ENCODE measurements around the gene KPNA5. TPM values are rescaled to one million over a fixed set of nuclear protein-coding genes. Genes with fewer than 3 reads are reported as not detected.

The KPNA5 gene
- polyA plus RNA-seq, 1 experiment, result 1.6 TPM

DNA sequence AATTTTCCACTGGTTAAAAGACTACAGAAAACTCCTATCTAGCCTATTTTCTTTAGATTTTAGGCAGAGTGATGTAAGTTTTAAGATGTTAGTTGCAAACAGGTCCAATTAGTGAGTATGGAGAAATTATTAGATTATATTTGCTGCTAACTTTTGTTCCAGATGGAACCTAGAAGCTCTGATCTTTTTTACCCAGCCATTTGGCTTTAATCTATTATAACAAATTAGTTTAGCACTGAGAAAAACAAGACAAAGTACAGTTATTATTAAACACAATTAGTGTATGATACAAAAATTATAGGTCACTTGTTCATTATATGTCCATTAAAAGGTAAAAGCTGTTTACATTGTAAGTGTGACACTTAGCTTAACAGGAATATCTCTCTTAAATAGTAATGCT is 82.0 kb downstream of the KPNA5 start:
- H3K4me3 ChIP-seq (ENCODE audit: low read depth, low read length), result no peak overlapping the region
- TF ChIP-seq, protein P1, sequence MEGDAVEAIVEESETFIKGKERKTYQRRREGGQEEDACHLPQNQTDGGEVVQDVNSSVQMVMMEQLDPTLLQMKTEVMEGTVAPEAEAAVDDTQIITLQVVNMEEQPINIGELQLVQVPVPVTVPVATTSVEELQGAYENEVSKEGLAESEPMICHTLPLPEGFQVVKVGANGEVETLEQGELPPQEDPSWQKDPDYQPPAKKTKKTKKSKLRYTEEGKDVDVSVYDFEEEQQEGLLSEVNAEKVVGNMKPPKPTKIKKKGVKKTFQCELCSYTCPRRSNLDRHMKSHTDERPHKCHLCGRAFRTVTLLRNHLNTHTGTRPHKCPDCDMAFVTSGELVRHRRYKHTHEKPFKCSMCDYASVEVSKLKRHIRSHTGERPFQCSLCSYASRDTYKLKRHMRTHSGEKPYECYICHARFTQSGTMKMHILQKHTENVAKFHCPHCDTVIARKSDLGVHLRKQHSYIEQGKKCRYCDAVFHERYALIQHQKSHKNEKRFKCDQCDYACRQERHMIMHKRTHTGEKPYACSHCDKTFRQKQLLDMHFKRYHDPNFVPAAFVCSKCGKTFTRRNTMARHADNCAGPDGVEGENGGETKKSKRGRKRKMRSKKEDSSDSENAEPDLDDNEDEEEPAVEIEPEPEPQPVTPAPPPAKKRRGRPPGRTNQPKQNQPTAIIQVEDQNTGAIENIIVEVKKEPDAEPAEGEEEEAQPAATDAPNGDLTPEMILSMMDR (IDR thresholded peaks at IDR 0.05; ENCODE audit: insufficient read depth, low read depth, low read length), result no peak
- POLR2A ChIA-PET, result no interaction called here
- H3K36me3 ChIP-seq (ENCODE audit: control insufficient read depth, insufficient read depth, low read length), result no peaks in the 10 kb centered on the region; the same call in 1 of the 2 replicates
- CTCF ChIA-PET, result interaction anchor here (0.5 to 0.6 kb wide), 2 partner anchors 20 to 186 kb away, joined by 3 read pairs; no protein-coding TSS in a partner anchor
- H3K27me3 ChIP-seq (ENCODE audit: control insufficient read depth, insufficient read depth, low read length), result peaks cover 1% of the 10 kb centered on the region; the same call in 1 of the 2 replicates
- no peak for DNase-seq (ENCODE audit: low read depth)

DNA sequence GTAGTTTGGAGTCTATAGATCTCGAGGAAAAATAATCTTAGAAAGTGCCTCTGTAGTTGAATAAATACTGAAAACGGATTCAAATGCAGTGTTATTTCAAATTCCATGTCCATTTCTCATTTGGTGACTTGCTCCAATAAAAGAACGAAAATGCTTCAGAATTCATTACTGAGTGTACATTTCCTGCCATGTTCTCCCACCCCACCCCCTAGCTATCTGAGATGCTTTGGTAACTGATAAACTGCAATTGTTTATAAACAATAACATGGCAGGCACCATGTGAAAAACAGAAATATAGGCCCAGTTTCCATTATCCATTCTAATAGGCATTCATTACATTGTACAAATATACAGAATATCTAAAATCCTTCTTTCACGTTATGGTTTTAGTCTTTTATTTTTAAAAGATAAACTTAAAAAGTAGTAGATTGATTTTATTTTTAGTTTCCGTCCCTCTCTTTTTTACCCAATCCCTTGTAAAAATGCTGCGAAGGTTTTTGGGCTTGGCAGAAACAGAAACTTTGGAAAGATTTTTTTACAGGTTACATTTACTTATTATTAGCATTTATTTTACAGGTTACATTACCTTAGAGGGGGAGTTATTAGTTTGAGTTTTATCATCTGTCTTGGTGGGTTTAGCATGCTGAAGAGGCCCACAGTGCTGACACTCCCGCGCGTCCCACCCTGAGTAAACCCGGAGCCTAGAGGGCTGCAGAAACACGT is 83.1 kb downstream of the KPNA5 start:
- TF ChIP-seq, protein P1 (IDR thresholded peaks at IDR 0.05; ENCODE audit: insufficient read depth, low read depth, low read length), result peak; percentile 40; the same call in 1 of the 2 replicates
- Histone ChIP-seq H3K4me3 (ENCODE audit: low read depth, low read length) (peak overlapping the region; percentile 53), H3K27me3 (ENCODE audit: control insufficient read depth, insufficient read depth, low read length) (peaks cover 1% of the 10 kb centered on the region; the same call in 1 of the 2 replicates), H3K36me3 (ENCODE audit: control insufficient read depth, insufficient read depth, low read length) (no peaks in the 10 kb centered on the region; the same call in 1 of the 2 replicates)
- POLR2A ChIA-PET, result interaction anchor here (0.7 kb wide), 1 partner anchor 1043 kb away, joined by 9 read pairs; no protein-coding TSS in a partner anchor
- no peak for DNase-seq (ENCODE audit: low read depth)
- CTCF ChIA-PET, result no interaction called here

DNA sequence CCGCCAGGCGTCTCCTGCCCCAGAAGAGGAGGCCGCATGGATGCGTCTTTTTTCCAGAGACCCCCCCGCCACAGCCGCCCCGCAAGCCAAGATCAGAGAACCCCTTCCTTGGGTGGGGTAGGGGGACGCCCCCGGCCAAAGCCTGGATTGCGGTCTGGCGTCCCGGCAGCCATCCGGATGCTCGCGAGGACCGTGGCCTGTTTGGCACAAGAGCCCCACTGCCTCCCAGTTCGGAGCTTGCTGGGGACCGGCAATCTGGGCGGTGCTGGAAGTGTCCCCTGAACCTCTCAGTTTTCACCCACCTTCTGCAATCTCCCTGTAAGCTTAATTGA is 83.6 kb downstream of the KPNA5 start:
- no peak for DNase-seq (ENCODE audit: low read depth)
- Histone ChIP-seq H3K36me3 (ENCODE audit: control insufficient read depth, insufficient read depth, low read length) (no peaks in the 10 kb centered on the region; the same call in 1 of the 2 replicates), H3K4me3 (ENCODE audit: low read depth, low read length) (peak overlapping the region; percentile 53), H3K27me3 (ENCODE audit: control insufficient read depth, insufficient read depth, low read length) (peaks cover 1% of the 10 kb centered on the region; the same call in 1 of the 2 replicates)
- CTCF ChIA-PET, result no interaction called here
- TF ChIP-seq, protein P1 (IDR thresholded peaks at IDR 0.05; ENCODE audit: insufficient read depth, low read depth, low read length), result no peak; the same call in 1 of the 2 replicates
- POLR2A ChIA-PET, result no interaction called here

DNA sequence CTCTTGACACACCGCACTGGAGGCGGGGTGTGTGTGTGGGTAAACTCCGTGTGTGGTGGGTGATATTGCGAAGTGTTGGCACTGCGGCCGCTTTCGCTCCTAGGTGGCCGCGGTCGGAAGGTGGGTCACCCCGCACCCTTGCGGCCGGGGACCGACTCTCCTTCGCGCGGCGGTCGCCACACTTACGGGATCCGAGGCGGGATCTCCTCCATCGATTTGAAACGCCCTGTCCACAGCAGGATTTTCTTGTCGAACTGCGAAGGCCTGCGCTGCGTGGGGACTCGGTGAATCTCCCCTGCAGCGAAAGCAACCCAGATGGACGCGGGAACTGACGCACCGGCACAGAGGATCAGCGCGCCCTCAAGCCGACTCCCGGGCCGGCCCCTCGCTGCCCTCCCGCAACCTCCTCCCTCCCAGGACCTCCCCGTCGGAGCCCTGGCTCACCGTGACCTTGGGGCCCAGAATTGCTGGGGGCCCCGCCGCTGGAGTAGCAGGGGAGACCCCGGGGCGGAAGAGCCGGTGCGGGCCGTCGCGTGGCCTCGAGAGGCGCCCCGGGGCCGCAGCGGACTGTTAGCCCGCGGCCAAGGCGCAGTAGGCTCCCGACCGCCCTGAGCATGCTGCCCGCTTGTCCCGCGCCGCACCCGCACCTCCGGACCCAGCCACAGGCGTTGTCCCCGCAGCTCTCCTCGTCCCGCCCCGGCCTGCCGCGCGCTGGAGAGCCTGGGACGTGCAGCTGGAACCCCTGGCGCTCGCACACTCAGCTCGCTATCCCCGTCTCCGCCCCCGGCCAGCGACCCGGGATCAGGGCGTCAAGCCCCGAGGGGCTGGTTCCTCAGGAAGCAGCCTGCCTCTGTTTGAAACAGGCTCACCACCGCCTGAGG is 84.2 kb downstream of the KPNA5 start, which contains the start of gene FAM162B:
TSS of gene FAM162B (minus strand) at position 759 of the 881 bp plus-strand sequence. CDS start at position 616, 143 bp downstream.
- DNase-seq (ENCODE audit: low read depth), result no peak
- Histone ChIP-seq H3K4me3 (ENCODE audit: low read depth, low read length) (peak within 1 kb of the TSS; percentile 53), H3K27me3 (ENCODE audit: control insufficient read depth, insufficient read depth, low read length) (peaks cover 1% of the 10 kb centered on the region; the same call in 1 of the 2 replicates), H3K36me3 (ENCODE audit: control insufficient read depth, insufficient read depth, low read length) (no peaks in the 10 kb centered on the region; the same call in 1 of the 2 replicates)
- TF ChIP-seq, protein P1 (IDR thresholded peaks at IDR 0.05; ENCODE audit: insufficient read depth, low read depth, low read length), result no peak
- ChIA-PET CTCF (interaction anchor here (2.0 kb wide), 1 partner anchor 14 kb away, joined by 5 read pairs; no protein-coding TSS in a partner anchor), POLR2A (interaction anchor here (0.5 kb wide), 1 partner anchor 46 kb away, joined by 4 read pairs; no protein-coding TSS in a partner anchor)
